Esophagus squamous epithelium (tissue), 4 donors: Measurements from ENCODE around the gene MAPK8IP3.

ENCODE experiments used
- POLR2A ChIP-seq, 4 donors: fragments of 450-650 bp; IDR thresholded peaks; one replicate each; pipeline ENCODE4 v1.6.1; 2017; ENCODE audit warnings: antibody characterized with exemption in 4 of 4, mild to moderate bottlenecking in 4 of 4, moderate library complexity in 3 of 4
- TF ChIP-seq, protein P1 (sequence below), 6 experiments: fragments of 450-650 bp in 4 of 6; fragments of 200-600 bp in 2 of 6; sonication (generic) in 2 of 6; IDR thresholded peaks; one replicate each; pipeline ENCODE4 v1.5.1; 2016 to 2019; ENCODE audit warnings: antibody characterized with exemption in 6 of 6, mild to moderate bottlenecking in 4 of 6, moderate library complexity in 4 of 6

DNA sequence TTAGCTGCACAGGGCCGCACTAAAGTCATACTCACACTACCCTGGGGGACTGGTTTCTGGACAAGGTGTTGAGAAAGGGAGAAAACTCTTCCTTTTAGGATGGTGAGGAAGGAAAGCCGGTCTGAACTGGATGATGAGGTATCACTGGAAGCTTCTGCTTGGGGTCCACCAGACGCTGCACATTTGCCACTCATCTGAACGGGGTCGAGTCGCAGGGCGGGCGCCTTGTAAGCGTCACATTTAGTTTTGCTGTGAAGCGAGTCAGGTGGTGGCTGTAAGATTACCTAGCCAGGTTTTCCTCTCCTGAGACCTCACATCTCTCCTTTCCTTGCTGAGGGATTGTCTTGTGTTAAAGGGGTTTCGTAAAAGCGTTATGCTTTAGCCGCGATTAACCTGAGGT is 25.6 kb upstream of the MAPK8IP3 start:
- TF ChIP-seq, protein P1, sequence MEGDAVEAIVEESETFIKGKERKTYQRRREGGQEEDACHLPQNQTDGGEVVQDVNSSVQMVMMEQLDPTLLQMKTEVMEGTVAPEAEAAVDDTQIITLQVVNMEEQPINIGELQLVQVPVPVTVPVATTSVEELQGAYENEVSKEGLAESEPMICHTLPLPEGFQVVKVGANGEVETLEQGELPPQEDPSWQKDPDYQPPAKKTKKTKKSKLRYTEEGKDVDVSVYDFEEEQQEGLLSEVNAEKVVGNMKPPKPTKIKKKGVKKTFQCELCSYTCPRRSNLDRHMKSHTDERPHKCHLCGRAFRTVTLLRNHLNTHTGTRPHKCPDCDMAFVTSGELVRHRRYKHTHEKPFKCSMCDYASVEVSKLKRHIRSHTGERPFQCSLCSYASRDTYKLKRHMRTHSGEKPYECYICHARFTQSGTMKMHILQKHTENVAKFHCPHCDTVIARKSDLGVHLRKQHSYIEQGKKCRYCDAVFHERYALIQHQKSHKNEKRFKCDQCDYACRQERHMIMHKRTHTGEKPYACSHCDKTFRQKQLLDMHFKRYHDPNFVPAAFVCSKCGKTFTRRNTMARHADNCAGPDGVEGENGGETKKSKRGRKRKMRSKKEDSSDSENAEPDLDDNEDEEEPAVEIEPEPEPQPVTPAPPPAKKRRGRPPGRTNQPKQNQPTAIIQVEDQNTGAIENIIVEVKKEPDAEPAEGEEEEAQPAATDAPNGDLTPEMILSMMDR (IDR thresholded peaks at IDR 0.05): no peak
- no peak for TF ChIP-seq POLR2A (IDR thresholded peaks at IDR 0.05)
